ENCODE measurements around the gene KRTAP10-1.
"Not testable (repeated sequence)": the region's sequence is repeated elsewhere in the genome, so short reads cannot be mapped to it uniquely, and the experiment has no call there.

Gene KRTAP10-1

GRCh38 chr21:44539991-44540666 lies at the start of gene KRTAP10-1:
TSS of gene KRTAP10-1 (minus strand) at chr21:44540195. CDS start at chr21:44540150, 45 bp downstream.
- DNase-seq, result no peak

- DNase-seq, result no peak
Observed at GRCh38 chr21:44589094-44589493, 49.1 kb upstream of the KRTAP10-1 start.

- DNase-seq, result no peak
Observed at GRCh38 chr21:44585892-44586291, 45.9 kb upstream of the KRTAP10-1 start.

GRCh38 chr21:44583800-44584147 lies 43.8 kb upstream of the KRTAP10-1 start:
- DNase-seq, result peak; percentile 21 to 34

GRCh38 chr21:44583089-44583799 lies 43.2 kb upstream of the KRTAP10-1 start:
- no peak for DNase-seq

GRCh38 chr21:44582055-44582454 lies 42.1 kb upstream of the KRTAP10-1 start:
- DNase-seq, result no peak

GRCh38 chr21:44581158-44581557 lies 41.2 kb upstream of the KRTAP10-1 start:
- no peak for DNase-seq

- DNase-seq, result not testable (repeated sequence)
Observed at GRCh38 chr21:44580231-44580821, 40.3 kb upstream of the KRTAP10-1 start, which contains the start of gene KRTAP10-5. TSS of gene KRTAP10-5 (minus strand) at chr21:44580604. CDS start at chr21:44580578, 26 bp downstream.

- DNase-seq, result no peak
Observed at GRCh38 chr21:44579833-44580144, 39.8 kb upstream of the KRTAP10-1 start.

GRCh38 chr21:44579056-44579832 lies 39.2 kb upstream of the KRTAP10-1 start:
- no peak for DNase-seq

- DNase-seq, result no peak
Observed at GRCh38 chr21:44578371-44579055, 38.5 kb upstream of the KRTAP10-1 start.

- DNase-seq, result no peak
Observed at GRCh38 chr21:44576025-44576420, 36.0 kb upstream of the KRTAP10-1 start.

- DNase-seq, result no peak
Observed at GRCh38 chr21:44575307-44576024, 35.5 kb upstream of the KRTAP10-1 start.

GRCh38 chr21:44574457-44575306 lies 34.7 kb upstream of the KRTAP10-1 start:
- DNase-seq, result no peak

GRCh38 chr21:44573630-44574456 lies 33.8 kb upstream of the KRTAP10-1 start, which contains the start of gene KRTAP10-4:
TSS of gene KRTAP10-4 (plus strand) at chr21:44573729. CDS start at chr21:44573759, 30 bp downstream.
- DNase-seq, result not testable (repeated sequence)

- no peak for DNase-seq
Observed at GRCh38 chr21:44572959-44573583, 33.1 kb upstream of the KRTAP10-1 start.

GRCh38 chr21:44571844-44572782 lies 32.1 kb upstream of the KRTAP10-1 start:
- DNase-seq, result no peak

GRCh38 chr21:44571296-44571695 lies 31.3 kb upstream of the KRTAP10-1 start:
- DNase-seq, result no peak
